ENCODE results near the gene LPP. TPM values are rescaled to one million over a fixed set of nuclear protein-coding genes. Genes with fewer than 3 reads are reported as not detected.

LPP gene
- total and polyA plus RNA-seq, 9 of the 15 experiments (the other 6 are each of a cell fraction or from before 2014, with no cell fraction given), result 0.07 to 0.18 TPM; not detected in 7

- no peak for FAIRE-seq
Measured at GRCh38 chr3:188323067-188323842, 169.3 kb downstream of the LPP start.

More at GRCh38 chr3:188323067-188323842, 169.3 kb downstream of the LPP start:
- Histone ChIP-seq H3K4me1 (replicated peaks in 1 of 2; ENCODE audit: control insufficient read depth in 2 of 2, insufficient read depth in 2 of 2, low read length in 2 of 2) (no peaks in the 10 kb centered on the region), H3K4me3 (no peak overlapping the region), H3K36me3 (ENCODE audit: control insufficient read depth, insufficient read depth, low read length) (no peaks in the 10 kb centered on the region), H4K20me1 (replicated peaks; ENCODE audit: control insufficient read depth, insufficient read depth, low read length) (no peaks in the 10 kb centered on the region), H3K27ac (ENCODE audit: extremely low read depth, low read depth, low read length) (no peak overlapping the region), H3K9me3 (replicated peaks; ENCODE audit: control insufficient read depth, insufficient read depth, low read depth, low read length) (no peaks in the 10 kb centered on the region), H3K27me3 (ENCODE audit: control insufficient read depth in 2 of 2, insufficient read depth in 2 of 2, low read length in 2 of 2) (no peaks in the 10 kb centered on the region), H3K9ac (ENCODE audit: insufficient read depth in 1 of 2, low read depth in 2 of 2, low read length in 2 of 2) (no peak overlapping the region), H3K9me1 (ENCODE audit: control insufficient read depth, insufficient read depth, low read length) (no peaks in the 10 kb centered on the region), H3K79me2 (ENCODE audit: control insufficient read depth, insufficient read depth, low read length) (no peaks in the 10 kb centered on the region), H2AFZ (ENCODE audit: low read depth, low read length) (no peak overlapping the region), H3K4me2 (ENCODE audit: insufficient read depth, low read length) (no peak overlapping the region)
- POLR2A ChIA-PET, result no interaction called here
- ATAC-seq (no peak), DNase-seq (ENCODE audit: extremely low read depth in 1 of 4, low spot score in 3 of 4) (no peak)
- CTCF ChIA-PET (ENCODE audit: low intra/inter-chr PET ratio), result no interaction called here
- intact Hi-C loops (cut with micrococcal nuclease) (no loop called here), in situ Hi-C loops (cut with MboI) (no loop called here)
- WGBS (ENCODE audit: insufficient coverage, low coverage, missing lambda C conversion rate), result 1% methylated on average over 6 of the region's 6 CpGs
- TF ChIP-seq ZNF3 (CRISPR knock-in tag; IDR thresholded peaks at IDR 0.05), result no peak
- TF ChIP-seq XRCC5 (IDR thresholded peaks at IDR 0.05; ENCODE audit: low read depth, low read length), result no peak
- TF ChIP-seq, protein P1, sequence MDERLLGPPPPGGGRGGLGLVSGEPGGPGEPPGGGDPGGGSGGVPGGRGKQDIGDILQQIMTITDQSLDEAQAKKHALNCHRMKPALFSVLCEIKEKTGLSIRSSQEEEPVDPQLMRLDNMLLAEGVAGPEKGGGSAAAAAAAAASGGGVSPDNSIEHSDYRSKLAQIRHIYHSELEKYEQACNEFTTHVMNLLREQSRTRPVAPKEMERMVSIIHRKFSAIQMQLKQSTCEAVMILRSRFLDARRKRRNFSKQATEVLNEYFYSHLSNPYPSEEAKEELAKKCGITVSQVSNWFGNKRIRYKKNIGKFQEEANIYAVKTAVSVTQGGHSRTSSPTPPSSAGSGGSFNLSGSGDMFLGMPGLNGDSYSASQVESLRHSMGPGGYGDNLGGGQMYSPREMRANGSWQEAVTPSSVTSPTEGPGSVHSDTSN (CRISPR knock-in tag; IDR thresholded peaks at IDR 0.05; ENCODE audit: low read depth), result no peak
- TF ChIP-seq, protein P1 (tag; conservative IDR thresholded peaks at IDR 0.05; ENCODE audit: low read depth), result no peak
- no TSS peak for BruUV-seq (replicated peaks)

All from K562 (cell line).